Hematopoietic multipotent progenitor cell treated with erythropoietin and hydrocortisone succinate and interleukin-3 and kit ligand, for 17 days (in vitro differentiated cells): Measurements from ENCODE around the gene HDDC2.

Experiments
- DNase-seq: peaks from one replicate; pipeline ENCODE4 v3.0.0-alpha.2; 2015; ENCODE audit warnings: low spot score

HDDC2 gene

DNA sequence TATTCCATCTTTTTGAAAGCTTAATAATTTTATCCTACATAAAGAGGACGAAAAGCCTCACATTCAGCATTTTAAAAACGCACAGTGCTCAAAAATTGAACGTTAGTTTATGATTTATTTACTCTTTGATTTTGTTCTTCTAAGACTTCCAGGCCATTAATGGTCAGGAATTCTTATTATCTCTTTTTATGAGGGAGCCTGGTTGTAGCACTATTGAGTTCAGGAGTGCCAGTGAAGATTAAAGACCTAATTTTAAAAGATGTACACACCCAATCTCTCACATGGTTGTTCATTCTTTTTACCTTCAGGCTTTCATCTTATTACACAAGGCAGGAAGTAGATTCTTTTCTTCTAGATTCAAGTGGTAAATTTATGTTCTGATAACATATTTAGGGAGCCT, 68.6 kb downstream of the HDDC2 start:
- DNase-seq, result no peak

- no peak for DNase-seq
These were observed 69.3 kb downstream of the HDDC2 start for GRCh38 chr6:125232466-125232865.

DNA sequence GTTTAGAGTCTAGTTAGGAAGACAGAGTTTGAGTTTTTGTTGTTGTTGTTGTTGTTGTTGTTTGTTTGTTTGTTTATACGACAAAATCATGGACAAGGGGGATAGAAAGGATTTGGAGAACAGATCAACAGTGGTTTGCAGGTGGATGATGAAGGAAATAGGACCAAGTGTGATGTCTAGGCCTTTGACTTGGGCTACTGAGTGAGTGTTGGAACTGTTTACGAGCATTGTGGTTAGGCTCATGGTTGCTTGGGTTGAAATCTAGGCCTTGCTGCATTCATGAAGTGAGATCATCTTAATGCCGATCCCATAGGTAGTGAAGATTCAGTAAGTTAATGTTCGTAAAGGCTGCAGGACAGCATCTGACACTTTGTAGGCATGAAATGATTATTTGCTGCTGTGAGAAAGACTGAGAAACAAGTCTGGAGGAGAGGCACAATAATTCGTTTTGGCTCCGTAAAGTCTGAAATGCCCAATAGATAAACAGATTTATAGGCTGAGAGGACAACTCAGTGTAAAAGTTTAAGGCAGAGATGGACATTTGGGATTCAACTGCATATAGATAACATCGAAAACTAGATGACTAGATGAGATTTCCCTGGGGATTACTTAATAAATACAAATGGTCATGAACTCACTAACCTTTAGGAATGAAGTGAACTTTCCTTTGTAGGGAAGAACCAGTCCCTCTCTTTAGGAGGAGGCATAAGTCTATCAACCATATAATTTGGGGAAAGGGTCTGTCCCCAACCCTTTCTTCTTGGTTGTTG, 70.0 kb downstream of the HDDC2 start:
- DNase-seq, result no peak

DNA sequence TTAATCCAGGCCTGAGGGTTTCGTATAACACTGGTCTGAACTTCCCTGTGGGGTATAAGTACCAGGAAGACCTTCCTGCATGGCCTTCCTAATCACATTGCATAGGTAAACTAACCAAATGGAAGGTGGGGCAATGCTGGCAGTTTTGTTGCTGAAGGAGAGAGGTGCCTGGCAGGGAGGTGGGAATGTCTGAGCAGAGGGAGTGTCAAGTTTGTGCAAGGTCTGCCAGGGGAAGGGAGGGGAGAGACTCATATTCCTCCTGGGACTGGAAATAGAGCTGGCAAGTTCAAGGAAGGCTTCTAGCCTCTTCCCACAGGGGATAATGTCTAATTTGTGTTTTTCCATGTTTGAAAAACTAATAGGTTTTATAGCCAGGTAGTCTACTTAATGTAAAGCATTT, 70.6 kb downstream of the HDDC2 start:
- DNase-seq, result no peak

GRCh38 chr6:125230674-125231073, 71.1 kb downstream of the HDDC2 start:
- DNase-seq, result no peak

GRCh38 chr6:125228981-125229479, 72.7 kb downstream of the HDDC2 start:
- DNase-seq, result no peak

- DNase-seq, result no peak
These were observed 74.5 kb downstream of the HDDC2 start for GRCh38 chr6:125227244-125227643.
